ENCODE results near the gene PLCE1.

PLCE1 gene

DNA sequence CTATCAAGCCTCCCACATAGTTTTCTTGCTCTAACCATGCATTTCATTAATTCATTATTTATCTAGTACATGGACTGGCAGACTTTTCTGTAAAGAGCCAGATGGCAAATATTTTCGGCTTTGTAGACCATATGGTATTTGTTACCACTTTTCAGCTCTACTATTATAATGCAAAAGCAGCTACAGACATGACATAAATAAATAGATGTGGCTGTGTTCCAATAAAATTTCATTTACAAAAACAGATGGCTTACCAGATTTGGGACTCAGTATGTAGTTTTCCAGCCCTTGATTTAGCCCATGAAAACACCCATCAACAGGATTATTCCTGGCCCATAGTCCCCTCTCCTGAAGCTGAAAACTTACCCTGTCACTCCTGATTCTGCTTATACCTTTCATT is 32.1 kb downstream of the PLCE1 start:
- DNase-seq = no peak

DNA sequence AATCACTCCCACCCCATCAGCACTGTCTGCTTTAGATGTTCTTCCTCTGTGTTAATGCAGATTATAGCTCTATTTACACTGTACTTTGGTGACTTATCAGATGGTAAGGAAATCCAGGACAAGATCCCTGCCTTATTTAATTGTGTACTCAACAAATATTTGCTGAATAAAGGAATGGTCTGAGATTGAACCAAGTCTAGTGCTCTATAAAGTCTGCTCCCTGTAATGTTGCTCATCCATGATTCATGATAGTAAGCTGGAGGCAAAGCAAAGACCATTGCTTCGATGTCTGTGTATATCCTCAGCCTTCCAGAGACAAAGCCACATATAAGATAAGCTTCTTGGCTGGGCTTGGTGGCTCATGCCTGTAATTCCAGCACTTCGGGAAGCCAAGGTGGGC is 33.5 kb downstream of the PLCE1 start:
- no peak for DNase-seq

GRCh38 chr10:94029955-94030354 is 36.2 kb downstream of the PLCE1 start:
- no peak for DNase-seq

DNA sequence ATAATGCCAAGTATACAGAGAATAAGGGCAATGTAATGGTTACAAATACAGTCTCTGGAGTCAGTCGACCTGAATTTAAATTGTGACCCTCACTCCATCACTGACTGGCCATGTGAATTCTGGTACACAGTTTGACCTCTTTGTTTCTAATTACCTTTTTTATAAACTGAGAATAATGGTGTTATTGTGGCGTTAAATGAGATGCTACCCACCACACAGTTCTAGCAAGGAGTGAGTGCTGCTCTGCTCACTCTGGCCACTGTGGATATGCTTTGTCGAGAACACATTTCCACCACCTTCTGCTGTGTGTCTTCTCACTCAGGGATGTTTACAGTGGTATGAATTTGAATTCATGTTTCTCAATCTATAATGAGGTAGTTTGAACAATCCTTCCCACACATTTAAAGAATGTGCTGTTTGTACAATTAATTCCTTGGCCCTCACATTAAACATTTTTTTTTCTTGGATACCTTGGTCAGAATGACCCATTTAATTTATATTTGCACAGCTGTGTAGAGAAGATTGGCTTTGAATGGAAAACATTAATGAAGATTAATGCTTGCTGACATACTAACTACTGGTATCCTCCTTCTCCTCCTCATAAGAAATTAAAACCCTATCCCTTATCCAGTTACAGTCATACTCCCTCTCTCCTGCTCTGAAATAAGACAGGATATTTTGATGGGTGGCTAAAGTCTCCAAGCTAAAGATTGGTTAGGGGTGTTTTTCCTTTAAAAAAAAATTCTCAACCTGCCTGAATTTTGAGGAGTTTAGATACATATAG is 42.4 kb downstream of the PLCE1 start:
- no peak for DNase-seq

- DNase-seq = no peak
These were observed 43.0 kb downstream of the PLCE1 start for GRCh38 chr10:94036766-94037033.

GRCh38 chr10:94037286-94037685 is 43.6 kb downstream of the PLCE1 start:
- DNase-seq = no peak

GRCh38 chr10:94038024-94038423 is 44.3 kb downstream of the PLCE1 start:
- DNase-seq = no peak

DNA sequence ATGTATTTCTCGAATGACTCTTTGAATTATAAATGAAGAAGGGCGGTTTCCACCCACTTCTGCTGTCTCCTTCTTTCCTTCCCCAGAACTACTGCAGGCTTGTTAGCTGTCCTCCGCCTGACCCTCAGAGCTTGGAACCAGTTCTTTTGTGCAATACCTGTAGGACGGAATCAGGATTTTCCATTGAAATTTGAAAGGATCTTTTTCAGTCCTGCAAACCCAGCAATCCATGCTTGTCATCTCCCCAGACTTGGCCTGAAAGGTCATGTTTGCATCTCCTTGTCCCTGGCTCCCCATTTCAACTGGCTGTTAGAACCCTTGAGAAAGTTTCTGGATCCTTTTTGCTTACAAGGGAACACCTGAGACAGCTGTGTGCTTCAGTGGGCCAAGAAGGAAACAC is 47.5 kb downstream of the PLCE1 start:
- DNase-seq = no peak

- no peak for DNase-seq
These were observed 48.5 kb downstream of the PLCE1 start for GRCh38 chr10:94042001-94042833.

DNA sequence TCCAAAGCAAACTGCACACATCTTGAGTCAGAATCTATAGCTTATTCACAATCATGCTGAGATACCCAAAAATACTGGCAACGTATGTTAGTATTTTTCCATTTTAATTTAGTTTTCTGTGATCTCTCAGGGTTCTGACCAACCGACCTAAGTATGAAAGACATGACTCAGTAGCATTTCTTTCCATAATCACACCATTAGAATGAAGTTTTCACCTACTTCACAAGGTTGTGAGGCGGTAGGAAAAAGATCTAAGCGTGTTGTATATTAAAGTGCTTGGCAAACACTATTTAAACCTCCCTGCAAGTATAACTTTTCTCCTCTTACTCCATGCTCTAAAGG is 49.1 kb downstream of the PLCE1 start:
- no peak for DNase-seq

Measured in CD4-positive, alpha-beta T cell treated with Interleukin-4 for 4 hours (primary cell).